Measurements from ENCODE around the gene ERICH4.

DNA sequence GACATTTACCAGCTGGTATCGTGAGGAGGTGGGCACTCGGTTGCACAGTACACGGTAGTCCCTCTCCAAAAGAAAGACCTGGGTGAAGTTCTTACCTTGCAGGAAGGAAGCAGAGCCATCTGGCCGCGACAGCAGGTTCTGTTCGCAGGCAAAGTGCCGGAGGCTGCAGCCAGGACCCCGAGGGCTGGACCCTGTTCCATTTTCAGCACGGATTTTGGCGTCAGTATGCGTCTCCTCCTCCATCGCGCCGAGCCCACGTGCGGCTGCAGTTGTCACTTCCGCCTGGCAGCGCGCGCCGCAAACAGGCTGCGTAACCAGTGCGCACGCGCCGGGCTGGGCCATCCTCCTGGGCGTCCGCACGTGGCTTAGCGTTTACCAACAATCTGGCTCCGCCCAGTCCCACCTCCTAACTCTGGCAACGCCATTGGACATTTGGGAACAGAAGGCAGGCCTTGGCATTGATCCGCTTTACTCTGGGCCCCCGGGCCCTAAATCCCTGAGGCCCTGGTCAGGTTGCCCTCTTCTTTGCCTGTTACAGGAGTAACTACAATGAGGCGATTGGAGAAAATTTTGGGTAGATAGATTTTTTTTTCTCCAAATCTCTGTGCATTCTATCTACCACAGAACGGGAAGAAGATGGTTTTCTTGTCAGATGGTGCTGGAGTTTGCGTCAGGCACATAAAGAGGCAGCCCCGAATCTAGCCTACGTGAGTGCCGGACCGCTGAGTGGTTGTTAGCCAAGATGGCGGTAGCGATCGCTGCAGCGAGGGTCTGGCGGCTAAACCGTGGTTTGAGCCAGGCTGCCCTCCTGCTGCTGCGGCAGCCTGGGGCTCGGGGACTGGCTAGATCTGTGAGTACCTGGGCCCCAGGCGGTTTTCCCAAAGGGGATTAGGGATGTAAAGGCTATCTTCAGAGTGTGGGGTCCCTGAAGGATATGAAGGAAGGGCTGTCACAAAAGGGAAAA, 45.6 kb upstream of the ERICH4 start, which contains the start of the genes BCKDHA and EXOSC5:
- TF ChIP-seq PAWR (CRISPR knock-in tag; IDR thresholded peaks at IDR 0.05; ENCODE audit: borderline replicate concordance): no peak
- peak; percentile 65 to 70 for TF ChIP-seq POLR2A (IDR thresholded peaks at IDR 0.05; ENCODE audit: insufficient read depth in 1 of 2, low read depth in 2 of 2, low read length in 2 of 2)

Measured in HepG2 (cell line).